NCI-H446 treated with DMSO at 0.1 percent for 48 hours (cell line): ENCODE data around the gene CACNB2.
"Not testable (repeated sequence)": the region's sequence is repeated elsewhere in the genome, so short reads cannot be mapped to it uniquely, and the experiment has no call there.

Source experiments
- DNase-seq: peaks from one replicate; lab custom pipeline; 2025; lab: John Stamatoyannopoulos, UW

The CACNB2 gene

DNA sequence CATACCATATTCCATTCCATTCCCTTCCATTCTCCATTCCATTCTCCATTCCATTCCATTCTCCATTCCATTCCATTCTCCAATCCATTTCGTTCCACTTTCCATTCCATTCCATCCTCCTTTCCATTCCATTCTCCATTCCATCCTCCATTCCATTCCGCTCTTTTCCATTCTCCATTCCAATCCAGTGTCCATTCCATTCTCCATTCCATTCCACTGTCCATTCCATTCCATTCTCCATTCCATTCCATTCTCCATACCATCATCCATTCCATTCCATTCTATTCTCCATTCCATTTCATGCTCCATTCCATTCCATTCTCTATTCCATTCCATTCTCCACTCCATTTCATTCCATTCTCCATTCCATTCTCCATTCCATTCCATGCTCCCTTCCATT lies 430.2 kb downstream of the CACNB2 start:
- DNase-seq: not testable (repeated sequence)

- no peak for DNase-seq
Observed at GRCh38 chr10:18571076-18571475, 430.9 kb downstream of the CACNB2 start.

GRCh38 chr10:18571780-18572179 lies 431.6 kb downstream of the CACNB2 start:
- no peak for DNase-seq

DNA sequence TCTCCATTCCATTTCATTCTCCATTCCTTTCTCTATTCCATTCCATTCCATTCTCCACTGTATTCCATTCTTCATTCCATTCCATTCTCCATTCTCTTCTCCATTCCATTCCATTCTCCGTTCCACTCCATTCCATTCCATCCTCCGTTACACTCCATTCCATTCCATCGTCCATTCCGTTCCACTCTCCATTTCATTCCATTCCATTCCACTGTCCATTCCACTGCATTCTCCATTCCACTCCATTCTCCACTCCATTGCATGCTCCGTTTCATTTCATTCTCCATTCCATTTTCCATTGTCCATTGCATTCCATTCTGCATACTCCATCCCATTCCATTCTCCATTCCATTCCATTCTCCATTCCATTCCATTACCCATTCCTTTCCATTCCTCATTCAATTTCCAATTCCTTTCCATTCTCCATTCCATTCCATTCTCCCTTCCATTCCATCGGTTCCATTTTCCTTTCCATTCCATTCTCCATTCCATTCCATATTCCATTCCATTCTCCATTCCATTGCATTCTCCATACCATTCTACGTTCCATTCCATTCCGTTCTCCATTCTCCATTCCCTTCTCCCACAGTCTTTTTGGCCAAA lies 432.8 kb downstream of the CACNB2 start:
- no peak for DNase-seq

DNA sequence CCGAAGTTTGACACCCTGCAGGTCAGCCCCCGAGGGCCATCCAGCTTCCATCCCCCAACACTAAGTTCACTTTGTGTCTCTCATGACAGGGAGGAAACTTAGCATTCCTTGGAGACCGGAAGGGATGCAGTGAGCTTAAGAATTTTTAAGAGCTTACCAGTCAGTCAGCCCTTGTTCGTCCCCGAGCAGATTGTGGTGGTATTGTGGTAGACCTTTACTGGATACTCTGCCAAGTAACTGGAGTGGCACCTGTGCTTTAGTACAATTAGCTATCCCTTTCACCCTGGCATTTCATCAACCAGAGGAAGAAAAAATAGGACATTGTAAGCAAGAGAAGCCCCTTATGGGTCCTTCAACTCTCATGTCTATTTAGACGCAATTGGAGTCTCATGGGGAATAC lies 436.4 kb downstream of the CACNB2 start:
- no peak for DNase-seq

- no peak for DNase-seq
Observed at GRCh38 chr10:18577823-18578685, 437.8 kb downstream of the CACNB2 start.

GRCh38 chr10:18582803-18583202 lies 442.6 kb downstream of the CACNB2 start:
- DNase-seq: no peak

GRCh38 chr10:18583575-18584270 lies 443.5 kb downstream of the CACNB2 start:
- DNase-seq: no peak

GRCh38 chr10:18586637-18587036 lies 446.4 kb downstream of the CACNB2 start:
- not testable (repeated sequence) for DNase-seq

DNA sequence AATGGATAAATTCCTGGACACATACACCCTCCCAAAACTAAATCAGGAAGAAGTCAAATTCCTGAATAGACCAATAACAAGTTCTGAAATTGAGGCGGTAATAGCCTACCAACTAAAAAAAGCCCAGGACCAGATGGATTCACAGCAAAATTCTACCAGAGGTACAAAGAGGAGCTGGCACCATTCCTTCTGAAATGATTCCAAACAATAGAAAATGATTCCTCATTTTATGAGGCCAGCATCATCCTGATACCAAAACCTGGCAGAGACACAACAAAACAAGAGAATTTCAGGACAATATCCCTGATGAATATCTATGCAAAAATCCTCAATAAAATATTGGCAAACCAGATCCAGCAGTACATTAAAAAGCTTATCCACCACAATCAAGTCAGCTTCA lies 450.9 kb downstream of the CACNB2 start:
- DNase-seq: not testable (repeated sequence)
